NCI-H1930 (cell line): ENCODE data around the gene CCNT2.
"Not testable (repeated sequence)": the region's sequence is repeated elsewhere in the genome, so short reads cannot be mapped to it uniquely, and the experiment has no call there.

Experiments
- DNase-seq, 2 experiments: peaks; one replicate each; lab custom pipeline; 2025; lab: John Stamatoyannopoulos, UW

The CCNT2 gene

GRCh38 chr2:134918526-134919340, at the start of gene CCNT2:
Gene CCNT2 (plus strand): TSS chr2:134918822. CDS start chr2:134918855, 33 bp downstream.
- DNase-seq, result peak; percentile 98

GRCh38 chr2:134869946-134870736, 48.5 kb upstream of the CCNT2 start:
- DNase-seq, result no peak

GRCh38 chr2:134873152-134873551, 45.5 kb upstream of the CCNT2 start:
- DNase-seq, result no peak

- DNase-seq, result no peak
Measured at GRCh38 chr2:134875309-134875708, 43.3 kb upstream of the CCNT2 start.

GRCh38 chr2:134882773-134883172, 35.8 kb upstream of the CCNT2 start:
- no peak for DNase-seq

- DNase-seq, result no peak
Measured at GRCh38 chr2:134883552-134884293, 34.9 kb upstream of the CCNT2 start.

GRCh38 chr2:134884435-134884834, 34.2 kb upstream of the CCNT2 start:
- DNase-seq, result no peak

- DNase-seq, result no peak
Measured at GRCh38 chr2:134892282-134893035, 26.2 kb upstream of the CCNT2 start.

- DNase-seq, result no peak
Measured at GRCh38 chr2:134897932-134898331, 20.7 kb upstream of the CCNT2 start.

- DNase-seq, result no peak
Measured at GRCh38 chr2:134899204-134899603, 19.4 kb upstream of the CCNT2 start.

- DNase-seq, result no peak
Measured at GRCh38 chr2:134900151-134900550, 18.5 kb upstream of the CCNT2 start.

- not testable (repeated sequence) for DNase-seq
Measured at GRCh38 chr2:134903701-134904100, 14.9 kb upstream of the CCNT2 start.

GRCh38 chr2:134905168-134905567, 13.5 kb upstream of the CCNT2 start:
- no peak for DNase-seq

GRCh38 chr2:134906726-134907125, 11.9 kb upstream of the CCNT2 start:
- no peak for DNase-seq

GRCh38 chr2:134907441-134908116, 11.0 kb upstream of the CCNT2 start:
- not testable (repeated sequence) for DNase-seq

GRCh38 chr2:134910763-134911399, 7.7 kb upstream of the CCNT2 start:
- no peak for DNase-seq

GRCh38 chr2:134911400-134911785, 7.2 kb upstream of the CCNT2 start:
- no peak for DNase-seq

GRCh38 chr2:134912361-134912760, 6.3 kb upstream of the CCNT2 start:
- DNase-seq, result no peak

GRCh38 chr2:134917360-134917865, 1.2 kb upstream of the CCNT2 start:
- DNase-seq, result peak in 1 of 2 experiments; percentile 10

- DNase-seq, result peak; percentile 86 to 89
Measured at GRCh38 chr2:134917888-134918525, 615 bp upstream of the CCNT2 start.
